ENCODE measurements around the gene RPS27L.

RPS27L gene

DNA sequence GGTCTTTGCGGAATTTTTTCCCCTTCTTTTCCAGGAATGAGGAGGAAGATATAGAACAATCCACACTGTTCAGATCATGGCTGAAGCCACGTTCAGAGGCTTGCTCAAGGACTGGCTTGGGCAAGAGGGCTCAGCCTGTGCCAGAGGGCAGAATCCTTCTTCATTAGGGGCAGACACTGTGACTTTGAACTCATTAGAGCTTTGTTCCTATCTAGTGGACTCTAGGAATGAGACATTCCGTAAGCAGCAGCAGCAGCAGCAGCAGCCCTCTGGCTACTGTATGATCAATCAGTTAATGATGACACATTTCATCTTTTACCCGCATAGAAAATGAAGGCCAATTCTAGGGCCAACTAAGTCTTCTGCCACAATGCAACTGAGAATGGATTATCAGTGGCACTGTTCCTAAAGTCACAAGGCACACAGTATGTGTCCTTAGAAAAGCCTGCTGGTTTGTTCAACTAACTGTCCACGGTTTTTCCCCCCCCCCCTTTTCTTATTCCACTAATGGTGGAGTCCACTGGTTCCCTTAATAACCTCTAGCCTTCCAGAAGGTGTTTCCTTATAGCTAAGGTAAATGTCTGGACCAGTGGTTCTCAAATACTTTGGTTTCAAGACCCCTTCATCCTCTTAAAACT lies 30.4 kb upstream of the RPS27L start:
- DNase-seq: no peak

GRCh38 chr15:63186065-63186464 lies 28.8 kb upstream of the RPS27L start:
- no peak for DNase-seq

DNA sequence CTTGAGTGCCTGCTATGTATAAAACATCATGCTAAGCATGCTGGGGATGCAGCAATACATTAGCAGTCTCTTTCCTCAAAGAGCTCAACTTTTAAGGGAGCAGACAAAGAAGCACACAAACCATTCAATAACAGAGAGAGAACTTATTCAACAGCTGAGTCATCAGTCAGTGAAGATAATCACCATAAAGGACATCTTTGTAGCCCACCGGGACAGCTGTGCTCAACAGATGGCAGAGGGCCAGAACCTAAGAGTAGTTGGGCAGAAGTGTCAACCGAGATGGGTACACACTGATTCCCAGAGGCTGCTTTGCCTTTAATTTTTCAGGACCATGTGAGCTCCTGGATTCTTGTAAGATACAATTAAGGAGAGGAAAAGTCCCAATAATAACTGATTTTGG lies 27.9 kb upstream of the RPS27L start:
- no peak for DNase-seq

- DNase-seq: no peak
Observed at GRCh38 chr15:63181648-63182047, 24.4 kb upstream of the RPS27L start.

DNA sequence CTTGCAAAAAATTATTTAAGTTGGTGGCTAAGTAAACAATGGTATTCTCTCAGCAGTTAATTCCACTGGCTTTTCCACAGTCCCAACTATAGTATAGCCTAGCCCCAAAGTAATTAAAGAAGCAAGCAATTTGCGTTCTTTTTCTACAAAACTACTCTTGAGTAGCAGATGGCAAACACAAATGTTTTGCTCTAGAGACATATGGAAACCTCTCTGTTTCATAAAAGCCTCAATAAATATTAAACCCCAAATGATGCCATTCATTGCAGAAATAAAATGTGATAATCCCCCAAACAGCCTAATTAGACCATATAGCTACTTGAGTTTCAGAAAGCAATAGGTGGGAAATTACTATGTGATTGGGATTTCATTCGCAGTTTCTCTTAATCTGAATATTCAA lies 23.5 kb upstream of the RPS27L start:
- DNase-seq: no peak

GRCh38 chr15:63178034-63178433 lies 20.8 kb upstream of the RPS27L start:
- no peak for DNase-seq

GRCh38 chr15:63176302-63176701 lies 19.0 kb upstream of the RPS27L start:
- no peak for DNase-seq

DNA sequence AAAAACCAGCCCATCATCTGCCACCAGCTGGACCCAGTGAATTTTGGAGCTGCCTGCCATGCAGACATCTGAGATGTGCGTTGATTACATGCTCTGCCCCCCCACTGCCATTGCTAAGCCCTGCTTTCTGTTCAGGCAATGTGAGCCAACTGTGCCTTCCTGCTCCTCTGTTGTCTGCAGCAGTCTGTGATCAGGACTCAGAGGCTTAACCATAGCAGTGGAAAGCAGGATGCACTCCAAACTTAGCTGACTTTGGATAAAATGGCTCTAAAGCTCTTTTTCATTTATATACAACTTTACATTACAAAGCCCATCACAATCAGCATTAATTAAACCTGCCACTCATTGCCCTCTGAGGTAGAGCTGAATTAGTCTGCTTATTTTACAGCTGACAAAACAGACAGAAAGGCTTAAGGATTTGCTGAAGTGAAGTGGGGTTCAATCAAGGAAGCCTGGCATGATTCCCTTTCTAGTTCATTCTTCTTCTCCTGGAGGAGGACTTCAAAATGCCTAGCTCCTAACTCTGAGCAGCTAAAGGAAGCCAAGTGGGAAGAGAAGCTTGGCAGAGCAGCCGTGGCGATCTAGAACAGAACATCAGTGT lies 15.7 kb upstream of the RPS27L start:
- DNase-seq: no peak

- no peak for DNase-seq
Observed at GRCh38 chr15:63172376-63172775, 15.1 kb upstream of the RPS27L start.

GRCh38 chr15:63169788-63170187 lies 12.5 kb upstream of the RPS27L start:
- DNase-seq: no peak

- no peak for DNase-seq
Observed at GRCh38 chr15:63166219-63166618, 8.9 kb upstream of the RPS27L start.

GRCh38 chr15:63165166-63165859 lies 8.0 kb upstream of the RPS27L start:
- no peak for DNase-seq

GRCh38 chr15:63163217-63163616 lies 5.9 kb upstream of the RPS27L start:
- DNase-seq: no peak

DNA sequence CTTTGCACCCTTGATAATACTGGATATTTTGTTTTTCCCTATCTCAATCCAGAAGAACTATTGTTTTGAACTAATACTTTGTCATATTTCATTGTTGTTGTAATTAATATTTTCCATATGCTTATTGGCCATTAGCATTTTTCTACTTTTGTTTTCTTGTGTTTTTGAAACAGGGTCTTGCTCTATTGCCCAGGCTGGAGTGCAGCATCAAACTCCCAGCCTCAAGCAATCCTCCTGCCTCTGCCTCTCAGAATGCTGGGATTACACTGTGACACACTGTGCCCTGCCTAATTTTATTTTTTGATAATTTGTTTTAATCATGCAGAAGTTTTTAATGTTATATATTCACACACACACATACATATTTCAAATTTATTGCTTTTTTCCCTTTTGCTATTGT lies 3.4 kb upstream of the RPS27L start:
- no peak for DNase-seq

- no peak for DNase-seq
Observed at GRCh38 chr15:63157891-63158431, 684 bp upstream of the RPS27L start.

DNA sequence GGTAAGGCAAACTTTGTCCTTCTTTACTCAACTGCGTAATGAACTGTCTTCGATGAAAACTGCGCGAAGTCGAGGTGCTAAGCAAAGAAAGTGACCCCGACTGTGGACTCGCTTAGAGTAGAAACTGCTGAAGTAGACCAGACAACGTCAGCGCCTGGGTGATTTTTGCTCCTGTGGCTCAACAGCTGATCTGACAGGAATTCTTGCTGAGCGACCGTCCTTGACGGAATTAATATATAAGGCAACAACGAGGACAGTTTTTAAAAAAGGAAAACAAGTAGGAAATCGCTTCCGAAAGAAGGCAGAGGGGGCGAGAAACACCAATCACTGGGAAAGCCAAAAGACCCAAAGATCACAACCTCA lies 541 bp downstream of the RPS27L start:
- no peak for DNase-seq

GRCh38 chr15:63156086-63156710 lies 1.1 kb downstream of the RPS27L start:
- DNase-seq: no peak

- no peak for DNase-seq
Observed at GRCh38 chr15:63155486-63155885, 1.8 kb downstream of the RPS27L start.

GRCh38 chr15:63151665-63152064 lies 5.6 kb downstream of the RPS27L start:
- no peak for DNase-seq

- DNase-seq: no peak
Observed at GRCh38 chr15:63146684-63147083, 10.6 kb downstream of the RPS27L start.

GRCh38 chr15:63145426-63145825 lies 11.9 kb downstream of the RPS27L start:
- no peak for DNase-seq

GRCh38 chr15:63140936-63141335 lies 16.3 kb downstream of the RPS27L start:
- DNase-seq: no peak

- DNase-seq: no peak
Observed at GRCh38 chr15:63136742-63137141, 20.5 kb downstream of the RPS27L start.

DNA sequence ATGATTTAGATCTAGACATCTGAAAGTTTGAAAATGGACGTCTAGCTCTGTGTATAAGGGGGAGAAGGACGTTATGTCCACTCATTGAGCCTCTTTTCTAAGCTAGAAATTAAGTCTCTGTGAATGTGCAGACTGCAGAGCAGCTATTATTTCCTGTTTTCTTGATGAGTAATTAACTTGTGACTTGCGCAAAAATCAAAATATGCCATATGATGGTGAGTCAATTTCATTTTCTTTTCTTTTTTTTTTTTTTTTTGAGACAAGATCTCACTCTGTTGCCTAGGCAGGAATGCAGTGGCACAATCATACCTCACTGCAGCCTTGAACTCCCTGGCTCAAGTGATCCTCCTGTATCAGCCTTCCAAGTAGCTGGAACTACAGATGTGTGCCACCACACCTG lies 21.5 kb downstream of the RPS27L start:
- no peak for DNase-seq
